ENCODE results near the gene POU6F1. TPM values are rescaled to one million over a fixed set of nuclear protein-coding genes. Genes with fewer than 3 reads are reported as not detected.
"Not testable (repeated sequence)": the region's sequence is repeated elsewhere in the genome, so short reads cannot be mapped to it uniquely, and the experiment has no call there.

The POU6F1 gene
- total and polyA plus RNA-seq, 5 experiments from 2014 or later: 0.62 to 49.7 (median 1.8) TPM

DNA sequence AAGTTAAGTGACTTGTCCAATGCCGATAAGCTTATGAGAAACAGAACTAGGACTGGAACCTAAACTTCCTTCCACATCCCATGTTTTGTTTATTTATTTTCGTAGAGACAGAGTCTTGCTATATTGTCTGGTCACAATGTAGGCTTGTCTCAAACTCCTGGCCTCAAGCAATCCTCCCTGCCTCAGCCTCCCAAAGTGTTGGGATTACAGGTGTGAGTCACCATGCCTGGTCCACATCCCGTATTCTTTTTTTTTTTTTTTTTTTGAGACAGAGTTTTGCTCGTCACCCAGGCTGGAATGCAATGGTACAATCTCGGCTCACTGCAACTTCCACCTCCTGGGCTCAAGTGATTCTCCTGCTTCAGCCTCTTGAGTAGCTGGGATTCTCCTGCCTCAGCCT lies 9.2 kb upstream of the POU6F1 start:
- not testable (repeated sequence) for DNase-seq, H3K36me3 Mint-ChIP-seq, H3K4me3 Mint-ChIP-seq, H3K27ac Mint-ChIP-seq, H3K27me3 Mint-ChIP-seq, H3K9me3 Mint-ChIP-seq, H3K4me1 Mint-ChIP-seq, ATAC-seq
- POLR2A ChIA-PET: interaction anchor here (0.7 kb wide), 1 partner anchor 27 kb away, joined by 4 read pairs; no protein-coding TSS in a partner anchor

DNA sequence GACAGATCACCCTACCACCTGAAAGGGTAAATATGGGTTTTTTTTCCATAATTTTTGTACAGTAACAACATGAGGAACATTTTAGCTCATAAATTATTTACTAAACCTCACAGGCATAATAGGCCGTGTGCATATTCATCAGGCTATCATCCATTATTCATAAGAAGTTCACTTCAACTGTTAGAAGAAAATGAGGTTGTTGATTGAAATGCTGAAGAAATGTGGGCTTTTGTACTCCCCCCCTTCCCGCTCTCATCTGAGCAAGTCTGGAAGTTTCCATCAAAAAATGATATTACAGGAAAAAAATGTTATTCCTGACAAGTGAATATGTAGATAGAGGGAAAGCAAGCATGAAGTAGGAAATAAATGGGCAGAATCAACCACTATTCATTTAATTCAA lies 7.9 kb upstream of the POU6F1 start:
- Mint-ChIP-seq H3K4me3 (no peak overlapping the region), H3K36me3 (peaks cover 0 to 2% (median 0%) of the 10 kb centered on the region in 3 donors), H3K9me3 (no peaks in the 10 kb centered on the region), H3K27ac (no peak overlapping the region), H3K4me1 (peaks cover 0 to 2% (median 0%) of the 10 kb centered on the region in 4 donors), H3K27me3 (no peaks in the 10 kb centered on the region)
- DNase-seq (no peak), ATAC-seq (no peak)
- POLR2A ChIA-PET: no interaction called here

DNA sequence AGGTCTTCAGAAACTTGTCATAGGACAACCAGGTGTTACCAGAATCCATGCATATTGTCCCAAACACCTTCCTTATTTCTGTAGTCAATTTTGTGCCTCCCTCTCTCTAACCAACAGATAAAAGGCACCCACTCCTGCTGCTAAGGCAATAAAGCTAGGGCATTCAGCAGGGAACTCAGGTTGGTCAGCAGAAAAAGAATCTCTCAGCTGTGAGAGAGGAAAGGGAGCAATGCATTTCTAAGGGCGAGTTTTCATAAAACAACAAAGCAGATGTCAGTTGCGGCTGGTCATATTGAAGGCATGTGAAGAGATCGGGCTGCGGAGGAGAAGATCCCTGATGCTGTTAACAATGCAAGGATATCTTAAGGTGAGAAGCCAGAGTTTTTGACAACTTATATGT lies 7.4 kb upstream of the POU6F1 start:
- DNase-seq (no peak), ATAC-seq (no peak)
- POLR2A ChIA-PET: no interaction called here
- peaks cover 0 to 2% (median 0%) of the 10 kb centered on the region in 3 donors for H3K36me3 Mint-ChIP-seq
- no peak overlapping the region for H3K27ac Mint-ChIP-seq
- H3K9me3 Mint-ChIP-seq: no peaks in the 10 kb centered on the region
- H3K4me1 Mint-ChIP-seq: peaks cover 0 to 2% (median 0%) of the 10 kb centered on the region in 4 donors
- no peaks in the 10 kb centered on the region for H3K27me3 Mint-ChIP-seq
- H3K4me3 Mint-ChIP-seq: peak overlapping the region in 1 of 10 donors; percentile 17

DNA sequence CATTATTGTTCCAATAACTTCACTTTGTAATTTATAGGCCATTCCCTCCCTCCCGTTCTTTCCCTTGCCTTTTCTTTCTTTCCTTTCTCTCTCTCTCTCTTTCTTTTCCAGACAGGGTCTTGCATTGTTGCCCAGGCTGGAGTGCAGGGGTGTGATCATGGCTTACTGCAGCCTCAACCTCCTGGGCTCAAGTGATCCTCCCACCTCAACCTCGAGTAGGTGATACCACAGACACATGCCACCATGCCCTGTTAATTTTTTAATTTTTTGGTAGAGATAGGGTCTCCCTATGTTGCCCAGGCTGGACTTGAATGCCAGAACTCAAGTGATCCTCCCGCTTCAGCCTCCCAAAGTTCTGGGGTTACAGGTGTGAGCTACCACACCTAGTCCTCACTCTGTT lies 6.8 kb upstream of the POU6F1 start:
- ATAC-seq (no peak), DNase-seq (no peak)
- Mint-ChIP-seq H3K4me1 (peaks cover 0 to 2% (median under 1%) of the 10 kb centered on the region in 4 donors), H3K36me3 (peaks cover 0 to 2% (median 0%) of the 10 kb centered on the region in 3 donors), H3K4me3 (peak overlapping the region in 1 of 10 donors; percentile 68), H3K27me3 (no peaks in the 10 kb centered on the region), H3K27ac (peak overlapping the region in 1 of 10 donors; percentile 4), H3K9me3 (no peaks in the 10 kb centered on the region)
- POLR2A ChIA-PET: no interaction called here

DNA sequence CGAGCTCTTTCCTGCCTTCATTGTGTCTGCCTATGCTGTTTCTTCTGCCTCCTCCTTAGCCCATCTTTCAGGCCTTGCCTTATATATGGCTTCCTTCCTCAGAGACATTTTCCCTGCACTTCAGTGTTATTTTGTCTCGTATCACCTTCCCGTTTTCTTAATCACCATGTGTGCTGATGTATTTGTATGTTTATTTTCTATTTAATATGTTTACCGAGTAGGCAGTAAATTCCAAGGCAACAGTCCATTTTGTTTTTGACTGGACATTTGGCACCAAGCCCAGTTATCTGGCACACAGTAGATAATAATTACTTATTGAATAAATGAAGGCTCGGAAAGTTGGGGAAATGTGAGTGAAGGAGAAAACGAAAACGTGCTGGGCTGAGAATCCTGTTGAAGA lies 4.6 kb upstream of the POU6F1 start:
- no peak overlapping the region for H3K4me3 Mint-ChIP-seq
- POLR2A ChIA-PET: interaction anchor here (1.5 kb wide), 1 partner anchor 16 kb away, joined by 4 read pairs; the partner anchor contains the start of gene DAZAP2
- peaks cover 11 to 16% (median 14%) of the 10 kb centered on the region in 4 donors for H3K4me1 Mint-ChIP-seq
- no peaks in the 10 kb centered on the region for H3K9me3 Mint-ChIP-seq
- DNase-seq: no peak
- H3K27ac Mint-ChIP-seq: peak overlapping the region in 3 of 10 donors; percentile 3 to 25 (median 8)
- H3K36me3 Mint-ChIP-seq: peaks cover 0 to 2% (median 0%) of the 10 kb centered on the region in 3 donors
- H3K27me3 Mint-ChIP-seq: no peaks in the 10 kb centered on the region
- ATAC-seq: no peak

DNA sequence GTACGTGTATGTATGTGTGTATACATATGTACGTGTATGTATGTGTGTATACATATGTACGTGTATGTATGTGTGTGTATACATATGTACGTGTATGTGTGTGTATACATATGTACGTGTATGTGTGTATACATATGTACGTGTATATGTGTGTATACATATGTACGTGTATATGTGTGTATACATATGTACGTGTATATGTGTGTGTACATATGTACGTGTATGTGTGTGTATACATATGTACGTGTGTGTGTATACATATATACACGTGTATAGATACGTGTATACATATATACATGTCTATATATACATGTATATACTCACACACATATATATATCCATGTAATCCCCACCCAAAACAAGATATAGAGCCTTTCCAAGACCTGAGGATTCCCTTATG lies 2.0 kb upstream of the POU6F1 start:
- H3K27ac Mint-ChIP-seq: peak overlapping the region in 1 of 10 donors; percentile 96

DNA sequence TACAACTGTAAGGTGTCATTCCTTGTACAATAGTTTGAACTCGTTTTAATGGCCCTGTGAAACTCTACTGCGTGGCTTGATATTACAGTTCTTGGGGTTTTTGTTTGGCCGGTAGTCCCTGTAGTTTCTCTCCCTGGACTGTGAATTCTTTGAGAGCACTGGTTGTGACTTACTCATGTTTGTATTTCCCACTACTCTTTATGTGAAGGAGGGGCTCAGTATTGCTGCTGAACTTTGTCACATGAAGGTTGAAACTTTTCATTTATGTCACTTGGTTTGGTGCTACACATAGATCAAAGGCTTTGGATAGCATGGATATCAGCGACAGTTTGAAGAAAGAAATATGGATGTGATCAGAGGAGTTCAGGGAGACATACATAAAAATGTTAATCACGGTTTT lies 1.5 kb upstream of the POU6F1 start:
- Mint-ChIP-seq H3K9me3 (no peaks in the 10 kb centered on the region), H3K27me3 (no peaks in the 10 kb centered on the region), H3K27ac (peak overlapping the region; percentile 74 to 98 (median 97)), H3K36me3 (peaks cover 0 to under 1% (median 0%) of the 10 kb centered on the region in 3 donors), H3K4me3 (peak overlapping the region; percentile 40 to 97 (median 92)), H3K4me1 (peaks cover 15 to 21% (median 19%) of the 10 kb centered on the region in 4 donors)
- POLR2A ChIA-PET: interaction anchor here (0.5 to 5.7 kb wide), 9 partner anchors 11 to 455 kb away, joined by 4 to 204 read pairs (median 12); partner anchors contain the start of genes ATF1, BIN2, CSRNP2 and DAZAP2
- ATAC-seq (no peak), DNase-seq (no peak)

More for the DNA sequence above, 2.0 kb upstream of the POU6F1 start:
- not testable (repeated sequence) for H3K27me3 Mint-ChIP-seq, ATAC-seq, H3K9me3 Mint-ChIP-seq, H3K36me3 Mint-ChIP-seq, DNase-seq
- POLR2A ChIA-PET: interaction anchor here (1.9 kb wide), 1 partner anchor 19 kb away, joined by 4 read pairs; the partner anchor contains the start of gene DAZAP2
- Mint-ChIP-seq H3K4me3 (peak overlapping the region in 2 of 10 donors; percentile 91 to 95), H3K4me1 (peaks cover 14 to 20% (median 17%) of the 10 kb centered on the region in 4 donors)

DNA sequence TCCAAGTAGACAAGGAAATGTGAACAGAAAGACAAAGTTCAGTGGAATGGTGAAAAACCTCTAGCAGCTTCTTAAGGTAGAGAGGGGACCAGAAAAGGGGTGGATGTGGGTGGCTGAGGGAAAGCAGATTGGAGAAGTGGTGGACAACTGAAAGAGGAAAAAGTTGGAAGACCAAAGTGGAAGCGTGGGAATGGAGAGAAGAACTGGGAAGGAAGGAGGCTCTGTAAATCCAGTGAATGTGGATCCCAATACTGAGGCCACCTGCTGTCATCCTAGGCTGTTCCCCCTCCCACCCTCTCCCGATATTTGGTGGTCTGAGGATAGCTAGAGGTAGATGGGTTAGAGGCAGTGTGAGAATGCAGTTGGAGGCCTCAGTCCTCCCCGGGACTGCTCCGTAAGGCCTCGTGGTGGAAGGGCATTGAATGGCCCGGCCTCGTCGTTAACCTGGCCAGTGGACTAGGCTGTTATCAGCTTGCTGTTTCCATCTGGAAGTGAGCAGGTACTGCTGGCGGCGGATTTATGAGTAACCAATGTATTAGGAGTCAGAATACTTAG lies 822 bp upstream of the POU6F1 start:
- Mint-ChIP-seq H3K27me3 (no peaks in the 10 kb centered on the region), H3K9me3 (no peaks in the 10 kb centered on the region), H3K36me3 (peaks cover 0 to 3% (median 0%) of the 10 kb centered on the region in 3 donors), H3K4me1 (peaks cover 17 to 23% (median 21%) of the 10 kb centered on the region in 4 donors), H3K4me3 (peak overlapping the region; percentile 90 to 97 (median 92)), H3K27ac (peak overlapping the region; percentile 93 to 98 (median 97))
- POLR2A ChIA-PET: interaction anchor here (0.8 to 5.7 kb wide), 22 partner anchors 11 to 1651 kb away, joined by 3 to 204 read pairs (median 5); partner anchors contain the start of genes ATF1, BIN2, COX14 and CSRNP2
- no peak for ATAC-seq
- no peak for DNase-seq

DNA sequence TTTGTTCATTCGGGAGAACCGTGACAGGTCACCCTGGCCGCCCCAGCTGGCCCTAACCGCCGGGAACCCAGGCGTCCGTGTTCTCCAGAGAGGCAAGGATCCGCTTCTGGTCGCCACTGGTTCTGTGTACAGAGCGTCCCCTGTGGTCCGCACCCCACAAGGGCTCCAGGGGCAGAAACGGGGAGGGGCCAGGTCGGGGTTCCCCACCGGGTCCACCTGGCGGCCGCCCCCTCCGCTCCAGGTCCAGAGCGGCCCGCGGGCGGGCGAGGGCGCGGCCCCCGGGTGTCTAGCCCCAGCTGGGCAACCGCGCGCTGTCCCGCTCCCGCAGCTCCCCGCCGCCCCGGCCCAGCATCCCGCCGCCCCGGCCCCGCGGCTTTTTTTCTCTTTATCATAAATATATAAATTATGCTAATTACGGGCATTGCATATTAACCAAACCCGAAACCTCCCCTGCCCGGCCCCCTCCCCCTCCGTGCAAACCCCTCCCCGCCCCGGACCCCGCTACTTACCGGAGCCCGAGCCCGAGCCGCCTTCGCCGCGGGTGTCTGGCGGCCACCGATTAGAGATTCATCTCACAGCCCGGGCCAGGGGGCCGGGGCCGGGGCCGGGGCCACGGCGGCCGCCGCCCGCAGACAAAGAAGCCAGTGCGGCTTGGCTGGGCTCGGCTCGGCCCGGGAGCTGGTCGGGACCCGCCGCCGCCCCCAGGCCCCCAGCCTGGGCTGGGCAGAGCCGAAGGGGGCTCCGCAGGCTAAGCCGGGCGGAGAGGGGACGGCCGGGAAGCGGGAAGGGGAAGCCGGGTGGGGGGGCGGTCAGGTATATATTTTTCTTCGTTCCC lies 512 bp downstream of the POU6F1 start:
- Mint-ChIP-seq H3K36me3 (peaks cover 0 to 3% (median 0%) of the 10 kb centered on the region in 3 donors), H3K27ac (peak overlapping the region; percentile 79 to 98 (median 97)), H3K9me3 (no peaks in the 10 kb centered on the region), H3K4me1 (peaks cover 17 to 23% (median 21%) of the 10 kb centered on the region in 4 donors), H3K27me3 (no peaks in the 10 kb centered on the region), H3K4me3 (peak overlapping the region; percentile 90 to 97 (median 92))
- POLR2A ChIA-PET: interaction anchor here (0.6 to 5.7 kb wide), 31 partner anchors 13 to 1657 kb away, joined by 3 to 204 read pairs (median 4); partner anchors contain the start of genes ATF1, BIN2, COX14 and CSRNP2
- peak; percentile 52 to 55 for ATAC-seq
- peak; percentile 23 to 79 (median 46) for DNase-seq

DNA sequence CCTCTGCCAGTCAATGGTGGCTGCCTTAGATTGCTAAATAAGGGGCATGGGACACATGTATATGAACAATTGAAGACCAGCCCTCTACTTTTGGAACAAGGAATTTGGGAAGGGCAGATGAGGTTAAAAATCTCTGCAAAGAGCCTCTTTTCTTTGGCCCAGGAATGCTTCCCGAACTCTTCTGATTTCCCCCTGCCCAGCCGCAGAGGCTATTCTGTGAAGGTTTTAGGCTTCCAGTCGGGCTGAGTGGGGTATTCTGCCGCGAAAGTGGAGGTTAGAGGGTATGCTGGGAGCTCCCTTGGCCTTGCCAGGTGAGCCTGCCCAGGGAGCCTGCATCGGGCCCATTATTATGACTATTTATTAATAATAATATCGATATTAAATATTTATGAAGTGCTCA lies 1.2 kb downstream of the POU6F1 start:
- ATAC-seq (no peak), DNase-seq (no peak)
- Mint-ChIP-seq H3K27me3 (no peaks in the 10 kb centered on the region), H3K36me3 (peaks cover 0 to 3% (median 0%) of the 10 kb centered on the region in 3 donors), H3K4me3 (peak overlapping the region; percentile 50 to 90 (median 74)), H3K27ac (peak overlapping the region; percentile 44 to 91 (median 83)), H3K4me1 (peaks cover 17 to 23% (median 21%) of the 10 kb centered on the region in 4 donors), H3K9me3 (no peaks in the 10 kb centered on the region)
- POLR2A ChIA-PET: interaction anchor here (0.6 to 5.7 kb wide), 12 partner anchors 13 to 452 kb away, joined by 3 to 204 read pairs (median 10); partner anchors contain the start of genes ATF1, BIN2, CSRNP2 and DAZAP2

DNA sequence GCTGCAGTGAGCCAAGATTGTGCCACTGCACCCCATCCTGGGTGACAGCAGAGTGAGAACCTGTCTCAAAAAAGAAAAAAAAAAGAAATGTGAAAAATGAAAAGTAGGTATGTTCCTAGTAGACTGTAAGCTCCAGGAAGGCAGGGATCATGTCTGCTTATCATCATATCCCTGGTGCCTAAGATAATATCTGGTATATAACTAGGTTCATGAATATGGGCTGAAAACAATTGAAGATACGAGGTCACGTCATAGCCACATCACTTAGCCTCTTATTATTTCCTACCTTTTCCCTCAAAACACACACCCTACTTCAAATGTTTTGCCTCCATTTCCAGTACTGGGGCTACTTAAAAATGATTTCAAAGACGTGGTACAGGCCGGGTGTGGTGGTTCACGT lies 3.0 kb downstream of the POU6F1 start:
- Mint-ChIP-seq H3K36me3 (peaks cover 0 to 6% (median 0%) of the 10 kb centered on the region in 3 donors), H3K4me1 (peaks cover 17 to 23% (median 21%) of the 10 kb centered on the region in 4 donors), H3K9me3 (no peaks in the 10 kb centered on the region), H3K27me3 (no peaks in the 10 kb centered on the region), H3K4me3 (no peak overlapping the region), H3K27ac (no peak overlapping the region)
- POLR2A ChIA-PET: interaction anchor here (0.7 to 5.7 kb wide), 3 partner anchors 16 to 86 kb away, joined by 3 to 204 read pairs (median 8); partner anchors contain the start of gene DAZAP2
- ATAC-seq (no peak), DNase-seq (no peak)

DNA sequence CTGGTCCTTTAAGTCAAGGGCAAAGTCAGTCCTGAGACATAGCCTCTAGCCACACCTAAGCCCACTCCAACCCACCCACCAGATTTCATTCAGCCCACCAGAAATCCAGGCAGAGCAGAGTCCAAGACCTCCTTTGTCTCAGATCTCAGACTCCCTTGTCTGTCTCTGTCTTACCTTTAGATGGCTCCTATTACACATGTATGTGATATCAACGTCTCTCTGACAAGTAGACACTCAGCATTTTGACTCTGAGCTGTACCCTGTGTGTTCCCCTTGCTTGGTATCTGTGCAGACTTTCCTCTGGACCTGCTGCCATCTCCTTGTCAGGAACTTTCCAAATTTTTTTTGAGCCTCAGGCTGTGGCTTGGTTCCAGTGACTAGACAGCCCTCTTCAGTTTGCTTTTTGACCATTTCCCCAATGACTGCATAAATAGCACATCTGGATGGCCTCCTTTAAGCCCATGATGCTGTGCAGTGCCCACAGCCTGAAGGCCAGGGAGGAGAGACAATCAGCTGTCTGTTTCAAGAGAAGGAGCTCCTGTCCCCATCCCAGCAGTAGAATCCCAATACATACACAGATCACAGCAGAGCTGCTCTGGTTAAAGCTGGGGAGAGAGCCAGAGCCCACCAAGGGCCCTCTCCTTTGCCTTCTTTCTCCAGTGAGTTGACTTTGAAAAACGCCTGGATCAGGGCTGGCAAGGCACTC lies 7.0 kb downstream of the POU6F1 start:
- Mint-ChIP-seq H3K36me3 (peaks cover 0 to 10% (median 0%) of the 10 kb centered on the region in 3 donors), H3K9me3 (no peaks in the 10 kb centered on the region), H3K4me3 (no peak overlapping the region), H3K27me3 (no peaks in the 10 kb centered on the region), H3K4me1 (peaks cover 1 to 5% (median 5%) of the 10 kb centered on the region in 4 donors), H3K27ac (peak overlapping the region in 3 of 10 donors; percentile 34 to 77 (median 73))
- DNase-seq (no peak), ATAC-seq (no peak)
- POLR2A ChIA-PET: interaction anchor here (1.6 kb wide), 1 partner anchor 27 kb away, joined by 4 read pairs; the partner anchor contains the start of gene DAZAP2

Data from naive thymus-derived CD8-positive, alpha-beta T cell (primary cell).